ENCODE results near the gene IGSF5.
"Not testable (repeated sequence)": the region's sequence is repeated elsewhere in the genome, so short reads cannot be mapped to it uniquely, and the experiment has no call there.

- not testable (repeated sequence) for TF ChIP-seq CTCF (conservative IDR thresholded peaks at IDR 0.05; ENCODE audit: low read depth, low read length); RFX5 (IDR thresholded peaks at IDR 0.05; ENCODE audit: low read depth, low read length); RAD21 (IDR thresholded peaks at IDR 0.05; ENCODE audit: low read length); CEBPB (IDR thresholded peaks at IDR 0.05; ENCODE audit: low read depth, low read length); FOS (IDR thresholded peaks at IDR 0.05; ENCODE audit: low read depth, low read length); POLR2A (IDR thresholded peaks at IDR 0.05; ENCODE audit: low read depth, low read length); RCOR1 (IDR thresholded peaks at IDR 0.05; ENCODE audit: insufficient replicate concordance, low read length); MXI1 (IDR thresholded peaks at IDR 0.05; ENCODE audit: borderline replicate concordance, low read depth, low read length); BHLHE40 (IDR thresholded peaks at IDR 0.05; ENCODE audit: low read depth, low read length); MAFK (IDR thresholded peaks at IDR 0.05; ENCODE audit: low read depth, low read length); USF2 (IDR thresholded peaks at IDR 0.05; ENCODE audit: low read depth, low read length); CHD1 (IDR thresholded peaks at IDR 0.05; ENCODE audit: low read depth, low read length); ELK1 (IDR thresholded peaks at IDR 0.05; ENCODE audit: borderline replicate concordance, low read depth, low read length); NFE2L2 (IDR thresholded peaks at IDR 0.05; ENCODE audit: low read depth, low read length)
These were observed 5.5 kb upstream of the IGSF5 start for GRCh38 chr21:39739531-39739930.

Measured in IMR-90 (cell line).